ENCODE data around the gene VAMP4.

GRCh38 chr1:171661076-171661650, 80.7 kb downstream of the VAMP4 start:
- TF ChIP-seq, protein P1, sequence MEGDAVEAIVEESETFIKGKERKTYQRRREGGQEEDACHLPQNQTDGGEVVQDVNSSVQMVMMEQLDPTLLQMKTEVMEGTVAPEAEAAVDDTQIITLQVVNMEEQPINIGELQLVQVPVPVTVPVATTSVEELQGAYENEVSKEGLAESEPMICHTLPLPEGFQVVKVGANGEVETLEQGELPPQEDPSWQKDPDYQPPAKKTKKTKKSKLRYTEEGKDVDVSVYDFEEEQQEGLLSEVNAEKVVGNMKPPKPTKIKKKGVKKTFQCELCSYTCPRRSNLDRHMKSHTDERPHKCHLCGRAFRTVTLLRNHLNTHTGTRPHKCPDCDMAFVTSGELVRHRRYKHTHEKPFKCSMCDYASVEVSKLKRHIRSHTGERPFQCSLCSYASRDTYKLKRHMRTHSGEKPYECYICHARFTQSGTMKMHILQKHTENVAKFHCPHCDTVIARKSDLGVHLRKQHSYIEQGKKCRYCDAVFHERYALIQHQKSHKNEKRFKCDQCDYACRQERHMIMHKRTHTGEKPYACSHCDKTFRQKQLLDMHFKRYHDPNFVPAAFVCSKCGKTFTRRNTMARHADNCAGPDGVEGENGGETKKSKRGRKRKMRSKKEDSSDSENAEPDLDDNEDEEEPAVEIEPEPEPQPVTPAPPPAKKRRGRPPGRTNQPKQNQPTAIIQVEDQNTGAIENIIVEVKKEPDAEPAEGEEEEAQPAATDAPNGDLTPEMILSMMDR (IDR thresholded peaks at IDR 0.05): no peak
- no peak for TF ChIP-seq POLR2A (IDR thresholded peaks at IDR 0.05)

Data from heart left ventricle (tissue), 13 donors.